HG02884 (cell line): ENCODE results near the gene TWIST2.

ENCODE experiments used
- ATAC-seq: cut with Tn5 transposase; IDR thresholded peaks from one replicate; pipeline ENCODE4 v1.9.1; 2021; ENCODE audit warnings: mild to moderate bottlenecking, moderate library complexity; ENCODE audit not compliant: unreplicated experiment

TWIST2 gene

GRCh38 chr2:238916176-238916874 lies 68.4 kb downstream of the TWIST2 start:
- ATAC-seq: no peak

- no peak for ATAC-seq
These were observed 69.1 kb downstream of the TWIST2 start for GRCh38 chr2:238916875-238917590.

- ATAC-seq: no peak
These were observed 71.4 kb downstream of the TWIST2 start for GRCh38 chr2:238919307-238919706.

- no peak for ATAC-seq
These were observed 72.2 kb downstream of the TWIST2 start for GRCh38 chr2:238920053-238920452.

GRCh38 chr2:238920601-238921001 lies 72.7 kb downstream of the TWIST2 start:
- ATAC-seq: no peak

- no peak for ATAC-seq
These were observed 73.4 kb downstream of the TWIST2 start for GRCh38 chr2:238921259-238921658.

- ATAC-seq: no peak
These were observed 73.9 kb downstream of the TWIST2 start for GRCh38 chr2:238921681-238922319.

- no peak for ATAC-seq
These were observed 74.5 kb downstream of the TWIST2 start for GRCh38 chr2:238922435-238922834.

- ATAC-seq: no peak
These were observed 76.1 kb downstream of the TWIST2 start for GRCh38 chr2:238924032-238924431.

GRCh38 chr2:238924796-238925195 lies 76.9 kb downstream of the TWIST2 start:
- ATAC-seq: no peak

- ATAC-seq: no peak
These were observed 77.4 kb downstream of the TWIST2 start for GRCh38 chr2:238925281-238925680.

- ATAC-seq: no peak
These were observed 78.1 kb downstream of the TWIST2 start for GRCh38 chr2:238925816-238926521.

GRCh38 chr2:238926761-238927611 lies 79.1 kb downstream of the TWIST2 start:
- ATAC-seq: no peak

- ATAC-seq: no peak
These were observed 80.0 kb downstream of the TWIST2 start for GRCh38 chr2:238927746-238928519.

- ATAC-seq: no peak
These were observed 80.8 kb downstream of the TWIST2 start for GRCh38 chr2:238928520-238929241.

GRCh38 chr2:238929242-238930081 lies 81.6 kb downstream of the TWIST2 start:
- no peak for ATAC-seq

- no peak for ATAC-seq
These were observed 82.3 kb downstream of the TWIST2 start for GRCh38 chr2:238930216-238930615.
